K562 (cell line): ENCODE results near the gene INTS6L. TPM values are rescaled to one million over a fixed set of nuclear protein-coding genes. Genes with fewer than 3 reads are reported as not detected.

Experiments used
- ATAC-seq: fragments of 200-7000 bp; cut with Tn5 transposase; 3 replicates; pipeline ENCODE4 v1.9.1; 2020; ENCODE audit warnings: moderate library complexity
- BruUV-seq: library from RNA; stranded (reverse); fragments of 400-500 nt; replicated peaks from 2 replicates; lab custom pipeline; 2021; lab: Mats Ljungman, UMichigan
- CTCF ChIA-PET: fragments of 300-600 bp; formaldehyde crosslinking; extraction: SDS; loops from one replicate; lab custom pipeline; 2021; ENCODE audit warnings: low intra/inter-chr PET ratio; lab: Yijun Ruan, JAX
- POLR2A ChIA-PET: fragments of 300-600, 350-650 bp; sonication (Branson Sonifier 250); formaldehyde crosslinking; extraction: SDS; loops from one replicate; lab custom pipeline; 2021; ENCODE audit warnings: antibody characterized with exemption, inconsistent platforms; lab: Yijun Ruan, JAX
- DNase-seq, 4 experiments: peaks; one replicate each; pipeline versions ENCODE4 v3.0.0 to v3.0.0-alpha.2; 2011 to 2018; ENCODE audit warnings: low spot score in 3 of 4, mixed read lengths in 3 of 4; ENCODE audit errors: extremely low read depth in 1 of 4
- FAIRE-seq: peaks from 2 replicates; lab custom pipeline; 2011; peaks lifted over from hg19 to GRCh38; lab: Jason Lieb, UNC
- H2AFZ ChIP-seq: 2 replicates; pipeline ENCODE4 v1.6.0; 2011; ENCODE audit warnings: low read depth, low read length, control low read depth, inconsistent platforms
- H3K27ac ChIP-seq: fragments of 200-600 bp; 3 replicates; pipeline ENCODE4 v1.8.0; 2011; ENCODE audit warnings: low read depth, mild to moderate bottlenecking, control low read depth, inconsistent platforms, low read length, moderate library complexity, mixed read lengths; ENCODE audit errors: extremely low read depth
- H3K27me3 ChIP-seq, 2 experiments: fragments of 300-600 bp in 1 of 2; 2 replicates in 1 of 2; 3 replicates in 1 of 2; pipeline versions ENCODE4 v1.6.0 to v1.8.0; 2011; ENCODE audit warnings: inconsistent platforms in 2 of 2, low read length in 2 of 2, mild to moderate bottlenecking in 1 of 2, mixed read lengths in 1 of 2, moderate library complexity in 1 of 2; ENCODE audit not compliant: control insufficient read depth in 2 of 2, insufficient read depth in 2 of 2
- H3K36me3 ChIP-seq: fragments of 300-600 bp; 3 replicates; pipeline ENCODE4 v1.8.0; 2011; ENCODE audit warnings: mild to moderate bottlenecking, low read length, inconsistent platforms; ENCODE audit not compliant: control insufficient read depth, insufficient read depth
- H3K4me1 ChIP-seq, 2 experiments: fragments of 200-600 bp in 1 of 2; replicated peaks in 1 of 2; 2 replicates in 1 of 2; 3 replicates in 1 of 2; pipeline versions ENCODE4 v1.5.1 to v1.8.0; 2011; ENCODE audit warnings: inconsistent platforms in 2 of 2, low read length in 2 of 2, mild to moderate bottlenecking in 1 of 2, mixed read lengths in 1 of 2, moderate library complexity in 1 of 2; ENCODE audit not compliant: control insufficient read depth in 2 of 2, insufficient read depth in 2 of 2
- H3K4me2 ChIP-seq: 2 replicates; pipeline ENCODE4 v1.6.1; 2011; ENCODE audit warnings: low read length, control low read depth, inconsistent platforms, mixed read lengths; ENCODE audit not compliant: insufficient read depth
- H3K4me3 ChIP-seq: fragments of 200-600 bp; sonication (generic), shearing (Covaris generic); 2 replicates; pipeline ENCODE4 v1.5.1; 2016; ENCODE audit warnings: control low read depth, inconsistent platforms
- H3K79me2 ChIP-seq: fragments of 200-600 bp; 3 replicates; pipeline ENCODE4 v1.8.0; 2011; ENCODE audit warnings: low read length, inconsistent platforms; ENCODE audit not compliant: control insufficient read depth, insufficient read depth
- H3K9ac ChIP-seq, 2 experiments: 2 replicates each; pipeline versions ENCODE4 v1.6.0 to v1.6.1; 2011; ENCODE audit warnings: low read depth in 2 of 2, low read length in 2 of 2, control low read depth in 1 of 2, inconsistent platforms in 1 of 2, mild to moderate bottlenecking in 1 of 2, mixed read lengths in 1 of 2; ENCODE audit not compliant: insufficient read depth in 1 of 2
- H3K9me1 ChIP-seq: one replicate; pipeline ENCODE4 v1.6.0; 2011; ENCODE audit warnings: inconsistent platforms, mild to moderate bottlenecking, low read length, moderate library complexity; ENCODE audit not compliant: control insufficient read depth, insufficient read depth
- H3K9me3 ChIP-seq: replicated peaks from 2 replicates; pipeline ENCODE4 v1.5.1; 2011; ENCODE audit warnings: low read depth, low read length, inconsistent platforms; ENCODE audit not compliant: control insufficient read depth, insufficient read depth
- H4K20me1 ChIP-seq: replicated peaks from 2 replicates; pipeline ENCODE4 v1.6.1; 2011; ENCODE audit warnings: low read length, inconsistent platforms, mixed read lengths; ENCODE audit not compliant: control insufficient read depth, insufficient read depth
- CBFB ChIP-seq: sonication (generic); formaldehyde crosslinking; IDR thresholded peaks from 2 replicates; pipeline ENCODE4 v1.4.0; 2020; ENCODE audit warnings: mild to moderate bottlenecking, missing genetic modification reagents
- CCAR2 ChIP-seq: fragments of 200-400 bp; formaldehyde crosslinking; IDR thresholded peaks from 2 replicates; pipeline ENCODE4 v1.6.1; 2017; ENCODE audit warnings: mild to moderate bottlenecking, low read depth, low read length
- EHMT2 ChIP-seq: fragments of 450-650 bp; IDR thresholded peaks from 2 replicates; pipeline ENCODE4 v1.6.1; 2018; ENCODE audit warnings: antibody characterized with exemption
- NFIC ChIP-seq: fragments of 450-650 bp; IDR thresholded peaks from 2 replicates; pipeline ENCODE4 v1.6.1; 2017; ENCODE audit warnings: mild to moderate bottlenecking, inconsistent platforms
- NR4A1 ChIP-seq, 2 experiments: fragments of 250-450 bp in 1 of 2; fragments of 450-650 bp in 1 of 2; sonication (Bioruptor Pico) in 1 of 2; IDR thresholded peaks; 2 replicates each; pipeline versions ENCODE4 v1.4.0 to v1.6.1; 2016 to 2020; ENCODE audit warnings: mild to moderate bottlenecking in 2 of 2, missing compliant biosample characterization in 1 of 2, missing genetic modification characterization in 1 of 2, moderate library complexity in 1 of 2
- PHB2 ChIP-seq: fragments of 450-650 bp; IDR thresholded peaks from 2 replicates; pipeline ENCODE4 v1.6.1; 2017; ENCODE audit warnings: low read depth
- RAD21 ChIP-seq, 2 experiments: fragments of 250-450 bp in 1 of 2; fragments of 450-650 bp in 1 of 2; sonication (Bioruptor Pico) in 1 of 2; formaldehyde crosslinking in 1 of 2; IDR thresholded peaks in 1 of 2; conservative IDR thresholded peaks in 1 of 2; 2 replicates each; pipeline versions ENCODE4 v1.4.0 to v1.8.0; 2020 to 2022; ENCODE audit warnings: mild to moderate bottlenecking in 2 of 2, moderate library complexity in 1 of 2
- SAFB ChIP-seq: fragments of 200-400 bp; formaldehyde crosslinking; IDR thresholded peaks from 2 replicates; pipeline ENCODE4 v1.6.1; 2017; ENCODE audit warnings: low read depth, low read length, borderline replicate concordance
- SOX6 ChIP-seq: fragments of 450-650 bp; IDR thresholded peaks from 2 replicates; pipeline ENCODE4 v1.6.1; 2014; ENCODE audit warnings: mild to moderate bottlenecking
- SRSF7 ChIP-seq: fragments of 200-400 bp; formaldehyde crosslinking; optimal IDR thresholded peaks from 2 replicates; pipeline ENCODE3; 2017; ENCODE audit warnings: mild to moderate bottlenecking, low read depth, low read length
- ZNF212 ChIP-seq: fragments of 450-650 bp; formaldehyde crosslinking; IDR thresholded peaks from 2 replicates; pipeline ENCODE4 v1.4.0; 2020; ENCODE audit warnings: mild to moderate bottlenecking
- WGBS: fragments of 100-300 bp; shearing (Covaris generic); methylation state at CpG from one replicate; pipeline ENCODE4 v1.1.6; 2016; ENCODE audit warnings: low coverage, mixed read lengths; ENCODE audit not compliant: insufficient coverage; ENCODE audit errors: missing lambda C conversion rate; 5-methylcytosine and 5-hydroxymethylcytosine counted together
- in situ Hi-C: fragments of 300-500 bp; cut with MboI; formaldehyde crosslinking; loops from 4 replicates; pipeline ENCODE4 v1.15.0; 2018; ENCODE audit warnings: inconsistent platforms, mixed read lengths
- intact Hi-C: fragments of 100-400 bp; cut with micrococcal nuclease; formaldehyde crosslinking; loops from 2 replicates; pipeline ENCODE4 v1.14.2; 2022
- polyA plus RNA-seq, 8 experiments: library from polyadenylated mRNA; depleted of rRNA in 4 of 8; stranded (reverse) in 5 of 8; unstranded in 3 of 8; fragments of >200 nt; fragmentation: Nextera tagmentation in 2 of 8; fragmentation: Illumina TruSeq in 1 of 8; extraction: Ambion mirVana in 2 of 8; extraction: Trizol in 1 of 8; gene quantifications; 2 replicates each; pipeline versions ENCODE4 v1.2.1 to v1.2.3, GENCODE V29; 2011 to 2014; ENCODE audit warnings: inconsistent platforms in 1 of 8, missing spikeins in 1 of 8
- total RNA-seq, 7 experiments: library from RNA; depleted of rRNA in 6 of 7; stranded (reverse); fragments of >200 nt in 6 of 7; fragmentation: Illumina TruSeq in 2 of 7; extraction: Trizol in 2 of 7; gene quantifications; 2 replicates each; pipeline versions ENCODE4 v1.2.1 to v1.2.3, GENCODE V29; 2011 to 2021; ENCODE audit warnings: low replicate concordance in 1 of 7
- TF ChIP-seq, protein P1 (sequence below): fragments of 250-450 bp; sonication (Bioruptor Pico); IDR thresholded peaks from 2 replicates; pipeline ENCODE4 v1.4.0; 2020; ENCODE audit warnings: mild to moderate bottlenecking, moderate library complexity, borderline replicate concordance
- TF ChIP-seq, protein P2 (sequence below): fragments of 450-650 bp; formaldehyde crosslinking; IDR thresholded peaks from 2 replicates; pipeline ENCODE4 v1.4.0; 2020; ENCODE audit warnings: mild to moderate bottlenecking, moderate library complexity
- TF ChIP-seq, protein P3 (sequence below): fragments of 250-450 bp; sonication (Bioruptor Pico); IDR thresholded peaks from 2 replicates; pipeline ENCODE4 v1.5.0; 2022; ENCODE audit warnings: mild to moderate bottlenecking
- TF ChIP-seq, protein P4 (sequence below): IDR thresholded peaks from 2 replicates; pipeline ENCODE4 v1.6.1; 2011; ENCODE audit not compliant: insufficient read length; ENCODE audit errors: extremely low read depth

INTS6L gene
- total and polyA plus RNA-seq, 9 of the 15 experiments (the other 6 are each of a cell fraction or from before 2014, with no cell fraction given): 6.1 to 44.9 (median 21.9) TPM

GRCh38 chrX:135477576-135477975 is 42.9 kb upstream of the INTS6L start:
- FAIRE-seq (peak; percentile 74), DNase-seq (peak; percentile 14 to 64 (median 30)), ATAC-seq (peak; percentile 86)
- no peaks in the 10 kb centered on the region for H3K79me2 ChIP-seq
- H3K27me3 ChIP-seq: no peaks in the 10 kb centered on the region; a peak in 1 of 5 replicates
- H3K9ac ChIP-seq: no peak overlapping the region
- H3K4me1 ChIP-seq: no peaks in the 10 kb centered on the region
- no peak overlapping the region for H3K27ac ChIP-seq
- POLR2A ChIA-PET: no interaction called here
- H3K36me3 ChIP-seq: no peaks in the 10 kb centered on the region
- H3K9me3 ChIP-seq: no peaks in the 10 kb centered on the region
- H3K4me3 ChIP-seq: no peak overlapping the region
- no peaks in the 10 kb centered on the region for H3K9me1 ChIP-seq
- no peaks in the 10 kb centered on the region for H4K20me1 ChIP-seq
- intact Hi-C loops: loop anchor here (1.0 kb wide), 1 partner anchor 291 kb away; no protein-coding TSS in a partner anchor
- H3K4me2 ChIP-seq: no peak overlapping the region
- CTCF ChIA-PET: interaction anchor here (1.2 kb wide), 1 partner anchor 292 kb away, joined by 4 read pairs; no protein-coding TSS in a partner anchor
- BruUV-seq: no TSS peak
- in situ Hi-C loops: loop anchor here (10.0 kb wide), 1 partner anchor 293 kb away; no protein-coding TSS in a partner anchor
- H2AFZ ChIP-seq: no peak overlapping the region
- WGBS: 0% methylated on average over 2 of the region's 3 CpGs
- TF ChIP-seq RAD21 (CRISPR knock-in tag; conservative IDR thresholded peaks at IDR 0.05 in 1 of 2, IDR thresholded peaks at IDR 0.05 in 1 of 2) (peak; percentile 63 to 77), SAFB (no peak), CCAR2 (no peak), PHB2 (no peak), NR4A1 (CRISPR knock-in tag; IDR thresholded peaks at IDR 0.05) (no peak), NR4A1 (tag; IDR thresholded peaks at IDR 0.05) (no peak), SOX6 (0 out of 2 replicates have a peak, but pooled peaks have one; percentile 15), NFIC (peak; percentile 66), ZNF212 (CRISPR knock-in tag) (no peak), CBFB (CRISPR knock-in tag) (no peak), EHMT2 (peak; percentile 95), SRSF7 (no peak)
- TF ChIP-seq, protein P1, sequence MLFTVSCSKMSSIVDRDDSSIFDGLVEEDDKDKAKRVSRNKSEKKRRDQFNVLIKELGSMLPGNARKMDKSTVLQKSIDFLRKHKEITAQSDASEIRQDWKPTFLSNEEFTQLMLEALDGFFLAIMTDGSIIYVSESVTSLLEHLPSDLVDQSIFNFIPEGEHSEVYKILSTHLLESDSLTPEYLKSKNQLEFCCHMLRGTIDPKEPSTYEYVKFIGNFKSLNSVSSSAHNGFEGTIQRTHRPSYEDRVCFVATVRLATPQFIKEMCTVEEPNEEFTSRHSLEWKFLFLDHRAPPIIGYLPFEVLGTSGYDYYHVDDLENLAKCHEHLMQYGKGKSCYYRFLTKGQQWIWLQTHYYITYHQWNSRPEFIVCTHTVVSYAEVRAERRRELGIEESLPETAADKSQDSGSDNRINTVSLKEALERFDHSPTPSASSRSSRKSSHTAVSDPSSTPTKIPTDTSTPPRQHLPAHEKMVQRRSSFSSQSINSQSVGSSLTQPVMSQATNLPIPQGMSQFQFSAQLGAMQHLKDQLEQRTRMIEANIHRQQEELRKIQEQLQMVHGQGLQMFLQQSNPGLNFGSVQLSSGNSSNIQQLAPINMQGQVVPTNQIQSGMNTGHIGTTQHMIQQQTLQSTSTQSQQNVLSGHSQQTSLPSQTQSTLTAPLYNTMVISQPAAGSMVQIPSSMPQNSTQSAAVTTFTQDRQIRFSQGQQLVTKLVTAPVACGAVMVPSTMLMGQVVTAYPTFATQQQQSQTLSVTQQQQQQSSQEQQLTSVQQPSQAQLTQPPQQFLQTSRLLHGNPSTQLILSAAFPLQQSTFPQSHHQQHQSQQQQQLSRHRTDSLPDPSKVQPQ: no peak
- TF ChIP-seq, protein P2, sequence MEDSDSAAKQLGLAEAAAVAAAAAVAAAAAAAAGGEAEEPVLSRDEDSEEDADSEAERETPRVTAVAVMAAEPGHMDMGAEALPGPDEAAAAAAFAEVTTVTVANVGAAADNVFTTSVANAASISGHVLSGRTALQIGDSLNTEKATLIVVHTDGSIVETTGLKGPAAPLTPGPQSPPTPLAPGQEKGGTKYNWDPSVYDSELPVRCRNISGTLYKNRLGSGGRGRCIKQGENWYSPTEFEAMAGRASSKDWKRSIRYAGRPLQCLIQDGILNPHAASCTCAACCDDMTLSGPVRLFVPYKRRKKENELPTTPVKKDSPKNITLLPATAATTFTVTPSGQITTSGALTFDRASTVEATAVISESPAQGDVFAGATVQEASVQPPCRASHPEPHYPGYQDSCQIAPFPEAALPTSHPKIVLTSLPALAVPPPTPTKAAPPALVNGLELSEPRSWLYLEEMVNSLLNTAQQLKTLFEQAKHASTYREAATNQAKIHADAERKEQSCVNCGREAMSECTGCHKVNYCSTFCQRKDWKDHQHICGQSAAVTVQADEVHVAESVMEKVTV (CRISPR knock-in tag): peak; percentile 39; the same call in 1 of the 2 replicates
- TF ChIP-seq, protein P3, sequence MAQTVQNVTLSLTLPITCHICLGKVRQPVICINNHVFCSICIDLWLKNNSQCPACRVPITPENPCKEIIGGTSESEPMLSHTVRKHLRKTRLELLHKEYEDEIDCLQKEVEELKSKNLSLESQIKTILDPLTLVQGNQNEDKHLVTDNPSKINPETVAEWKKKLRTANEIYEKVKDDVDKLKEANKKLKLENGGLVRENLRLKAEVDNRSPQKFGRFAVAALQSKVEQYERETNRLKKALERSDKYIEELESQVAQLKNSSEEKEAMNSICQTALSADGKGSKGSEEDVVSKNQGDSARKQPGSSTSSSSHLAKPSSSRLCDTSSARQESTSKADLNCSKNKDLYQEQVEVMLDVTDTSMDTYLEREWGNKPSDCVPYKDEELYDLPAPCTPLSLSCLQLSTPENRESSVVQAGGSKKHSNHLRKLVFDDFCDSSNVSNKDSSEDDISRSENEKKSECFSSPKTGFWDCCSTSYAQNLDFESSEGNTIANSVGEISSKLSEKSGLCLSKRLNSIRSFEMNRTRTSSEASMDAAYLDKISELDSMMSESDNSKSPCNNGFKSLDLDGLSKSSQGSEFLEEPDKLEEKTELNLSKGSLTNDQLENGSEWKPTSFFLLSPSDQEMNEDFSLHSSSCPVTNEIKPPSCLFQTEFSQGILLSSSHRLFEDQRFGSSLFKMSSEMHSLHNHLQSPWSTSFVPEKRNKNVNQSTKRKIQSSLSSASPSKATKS (CRISPR knock-in tag): no peak
- TF ChIP-seq, protein P4, sequence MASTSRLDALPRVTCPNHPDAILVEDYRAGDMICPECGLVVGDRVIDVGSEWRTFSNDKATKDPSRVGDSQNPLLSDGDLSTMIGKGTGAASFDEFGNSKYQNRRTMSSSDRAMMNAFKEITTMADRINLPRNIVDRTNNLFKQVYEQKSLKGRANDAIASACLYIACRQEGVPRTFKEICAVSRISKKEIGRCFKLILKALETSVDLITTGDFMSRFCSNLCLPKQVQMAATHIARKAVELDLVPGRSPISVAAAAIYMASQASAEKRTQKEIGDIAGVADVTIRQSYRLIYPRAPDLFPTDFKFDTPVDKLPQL: no peak
